T-helper 2 cell (primary cell): ENCODE measurements around the gene KHK.

ENCODE experiments used
- DNase-seq, 5 experiments: peaks; one replicate each; pipeline versions ENCODE4 v3.0.0 to v3.0.0-alpha.2; 2012 to 2022

The KHK gene

DNA sequence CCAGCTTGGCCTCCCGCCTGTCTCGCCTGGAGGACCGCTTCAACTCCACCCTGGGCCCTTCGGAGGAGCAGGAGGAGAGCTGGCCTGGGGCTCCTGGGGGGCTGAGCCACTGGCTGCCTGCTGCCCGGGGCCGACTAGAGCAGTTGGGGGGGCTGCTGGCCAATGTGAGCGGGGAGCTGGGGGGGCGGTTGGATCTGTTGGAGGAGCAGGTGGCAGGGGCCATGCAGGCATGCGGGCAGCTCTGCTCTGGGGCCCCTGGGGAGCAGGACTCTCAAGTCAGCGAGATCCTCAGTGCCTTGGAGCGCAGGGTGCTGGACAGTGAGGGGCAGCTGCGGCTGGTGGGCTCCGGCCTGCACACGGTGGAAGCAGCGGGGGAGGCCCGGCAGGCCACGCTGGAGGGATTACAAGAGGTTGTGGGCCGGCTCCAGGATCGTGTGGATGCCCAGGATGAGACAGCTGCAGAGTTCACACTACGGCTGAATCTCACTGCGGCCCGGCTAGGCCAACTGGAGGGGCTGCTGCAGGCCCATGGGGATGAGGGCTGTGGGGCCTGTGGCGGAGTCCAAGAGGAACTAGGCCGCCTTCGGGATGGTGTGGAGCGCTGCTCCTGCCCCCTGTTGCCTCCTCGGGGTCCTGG lies 3.7 kb upstream of the KHK start:
- DNase-seq, result no peak

DNA sequence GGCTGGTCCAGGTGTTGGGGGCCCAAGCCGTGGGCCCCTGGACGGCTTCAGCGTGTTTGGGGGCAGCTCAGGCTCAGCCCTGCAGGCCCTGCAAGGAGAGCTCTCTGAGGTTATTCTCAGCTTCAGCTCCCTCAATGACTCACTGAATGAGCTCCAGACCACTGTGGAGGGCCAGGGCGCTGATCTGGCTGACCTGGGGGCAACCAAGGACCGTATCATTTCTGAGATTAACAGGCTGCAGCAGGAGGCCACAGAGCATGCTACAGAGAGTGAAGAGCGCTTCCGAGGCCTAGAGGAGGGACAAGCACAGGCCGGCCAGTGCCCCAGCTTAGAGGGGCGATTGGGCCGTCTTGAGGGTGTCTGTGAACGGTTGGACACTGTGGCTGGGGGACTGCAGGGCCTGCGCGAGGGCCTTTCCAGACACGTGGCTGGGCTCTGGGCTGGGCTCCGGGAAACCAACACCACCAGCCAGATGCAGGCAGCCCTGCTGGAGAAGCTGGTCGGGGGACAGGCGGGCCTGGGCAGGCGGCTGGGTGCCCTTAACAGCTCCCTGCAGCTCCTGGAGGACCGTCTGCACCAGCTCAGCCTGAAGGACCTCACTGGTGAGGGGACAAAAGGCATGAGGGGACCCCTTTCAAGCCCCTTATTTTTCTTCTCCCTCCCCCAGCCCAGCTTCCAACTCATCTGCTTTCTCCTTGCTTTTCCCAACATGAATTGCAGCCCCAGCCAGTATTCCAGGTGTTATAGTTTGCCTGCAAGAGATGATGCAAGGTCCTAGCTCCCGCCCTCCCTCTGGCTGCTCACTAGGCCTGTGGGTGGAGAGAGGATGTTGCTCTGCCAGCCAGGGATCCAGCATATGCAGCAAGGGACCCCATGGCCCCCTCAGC lies 2.9 kb upstream of the KHK start:
- no peak for DNase-seq

DNA sequence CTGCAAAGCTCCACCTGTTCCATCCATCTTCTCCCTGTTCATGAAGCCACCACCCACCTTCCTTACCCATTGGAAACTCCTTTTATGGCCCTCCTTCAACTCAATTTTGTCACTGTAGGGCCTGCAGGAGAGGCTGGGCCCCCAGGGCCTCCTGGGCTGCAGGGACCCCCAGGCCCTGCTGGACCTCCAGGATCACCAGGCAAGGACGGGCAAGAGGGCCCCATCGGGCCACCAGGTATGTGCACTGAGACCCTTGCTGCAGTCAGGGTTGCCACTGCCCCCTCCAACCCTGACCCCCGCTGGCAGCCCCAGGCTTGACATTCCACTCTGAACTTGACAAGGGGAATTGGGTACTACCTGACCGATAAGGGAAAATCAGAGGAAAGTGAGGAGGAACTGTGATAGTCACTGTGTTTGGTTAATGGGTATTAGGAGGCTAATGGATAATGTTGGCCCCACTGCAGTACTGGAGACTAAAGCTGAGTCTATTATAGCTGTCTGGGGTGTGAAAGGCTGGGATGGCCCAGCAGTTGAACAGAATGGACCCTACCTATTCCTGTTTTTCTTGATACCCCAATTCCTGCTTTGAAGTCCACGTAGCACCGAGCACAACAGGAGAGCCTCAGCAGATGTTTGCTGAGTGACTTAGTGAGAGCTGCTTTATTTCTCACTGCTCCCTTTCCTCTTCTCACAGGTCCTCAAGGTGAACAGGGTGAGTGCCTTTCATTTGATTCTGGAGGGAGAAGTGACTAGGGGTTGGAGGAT lies 2.1 kb upstream of the KHK start:
- DNase-seq, result no peak

DNA sequence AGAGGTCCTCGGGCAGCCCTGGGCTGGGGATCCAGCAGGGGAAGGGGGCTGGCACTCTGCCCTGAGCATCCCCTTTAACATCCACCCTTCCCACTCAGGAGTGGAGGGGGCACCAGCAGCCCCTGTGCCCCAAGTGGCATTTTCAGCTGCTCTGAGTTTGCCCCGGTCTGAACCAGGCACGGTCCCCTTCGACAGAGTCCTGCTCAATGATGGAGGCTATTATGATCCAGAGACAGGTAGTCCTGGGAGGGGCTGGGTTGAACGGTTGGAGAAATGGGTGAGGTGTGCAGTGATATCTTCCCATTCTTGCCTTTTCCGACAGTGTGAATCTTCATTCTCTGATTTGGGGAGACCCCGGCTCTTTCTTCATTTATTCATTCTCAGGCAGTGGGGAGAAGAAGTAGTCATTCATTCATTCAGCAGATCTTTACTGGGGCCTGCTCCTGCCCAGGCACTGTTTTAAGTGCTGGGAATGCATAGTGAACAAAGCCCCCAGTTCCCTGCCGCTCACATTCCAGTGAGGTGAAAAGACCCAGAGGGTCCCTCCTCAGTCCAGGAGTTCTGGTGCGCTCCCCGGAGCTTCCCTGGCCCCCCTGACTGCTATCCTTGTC lies 1.4 kb upstream of the KHK start:
- DNase-seq, result no peak

DNA sequence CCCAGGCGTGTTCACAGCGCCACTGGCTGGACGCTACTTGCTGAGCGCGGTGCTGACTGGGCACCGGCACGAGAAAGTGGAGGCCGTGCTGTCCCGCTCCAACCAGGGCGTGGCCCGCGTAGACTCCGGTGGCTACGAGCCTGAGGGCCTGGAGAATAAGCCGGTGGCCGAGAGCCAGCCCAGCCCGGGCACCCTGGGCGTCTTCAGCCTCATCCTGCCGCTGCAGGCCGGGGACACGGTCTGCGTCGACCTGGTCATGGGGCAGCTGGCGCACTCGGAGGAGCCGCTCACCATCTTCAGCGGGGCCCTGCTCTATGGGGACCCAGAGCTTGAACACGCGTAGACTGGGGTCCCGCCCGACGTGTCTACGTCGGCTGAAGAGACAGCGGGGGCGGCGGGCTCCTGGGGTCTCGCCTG lies 891 bp upstream of the KHK start:
- DNase-seq, result peak in 1 of 5 experiments; percentile 51

DNA sequence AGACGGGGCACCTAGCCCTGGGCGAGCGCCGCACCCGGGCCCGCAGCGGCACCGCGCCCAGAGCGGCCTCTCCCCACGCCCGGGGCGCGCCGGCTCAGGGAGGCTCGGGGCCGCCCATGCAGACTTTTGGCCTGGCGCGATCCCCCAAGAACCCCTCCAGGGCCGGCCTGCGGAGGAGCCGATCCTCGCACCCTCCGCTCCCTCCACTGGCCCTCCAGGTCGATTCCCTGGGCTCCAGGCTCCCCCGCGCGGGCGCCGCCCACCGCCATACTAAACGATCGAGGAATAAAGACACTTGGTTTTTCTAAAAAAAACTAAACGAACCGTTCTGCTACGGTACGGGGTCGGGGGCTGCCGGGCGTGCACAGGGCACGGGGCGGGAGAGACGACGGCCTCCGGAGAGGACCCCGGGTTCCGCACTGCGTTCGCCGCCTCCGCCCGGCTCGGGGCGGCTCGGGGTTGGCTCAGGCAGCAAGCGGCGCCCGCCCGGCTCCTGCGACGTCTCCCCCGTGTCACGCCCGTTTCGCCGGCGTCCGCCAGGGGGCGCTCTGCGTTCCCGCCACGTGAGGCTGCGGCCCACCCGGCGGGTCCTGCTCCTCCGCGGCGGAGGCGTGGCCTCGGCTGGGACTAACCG lies 365 bp upstream of the KHK start:
- peak; percentile 95 to 98 (median 97) for DNase-seq

DNA sequence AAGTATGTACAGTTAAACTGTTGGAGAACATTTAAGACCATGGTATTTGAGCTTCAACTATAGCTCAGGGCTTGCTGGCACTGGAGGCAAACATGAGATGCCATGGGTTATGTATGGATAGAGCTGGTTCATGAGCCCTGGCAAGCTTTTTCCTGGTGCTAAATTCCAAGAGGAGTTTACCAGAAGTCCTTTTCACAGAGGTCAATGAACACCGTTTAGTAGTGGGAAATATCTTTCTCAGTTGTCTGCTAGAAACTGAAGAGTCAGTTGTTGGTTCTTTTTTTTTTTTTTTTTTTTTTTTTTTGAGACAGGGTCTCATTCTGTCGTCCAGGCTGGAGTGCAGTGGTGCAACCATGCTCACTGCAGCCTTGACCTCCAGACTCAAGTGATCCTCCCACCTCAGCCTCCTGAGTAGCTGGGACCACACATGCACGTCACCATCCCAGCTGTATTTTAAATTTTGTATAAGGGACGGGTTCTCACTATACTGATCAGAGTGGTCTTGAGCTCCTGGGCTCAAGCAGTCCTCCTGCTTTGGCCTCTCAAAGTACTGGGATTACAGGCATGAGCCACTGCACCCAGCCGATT lies 1.3 kb downstream of the KHK start:
- DNase-seq, result no peak

DNA sequence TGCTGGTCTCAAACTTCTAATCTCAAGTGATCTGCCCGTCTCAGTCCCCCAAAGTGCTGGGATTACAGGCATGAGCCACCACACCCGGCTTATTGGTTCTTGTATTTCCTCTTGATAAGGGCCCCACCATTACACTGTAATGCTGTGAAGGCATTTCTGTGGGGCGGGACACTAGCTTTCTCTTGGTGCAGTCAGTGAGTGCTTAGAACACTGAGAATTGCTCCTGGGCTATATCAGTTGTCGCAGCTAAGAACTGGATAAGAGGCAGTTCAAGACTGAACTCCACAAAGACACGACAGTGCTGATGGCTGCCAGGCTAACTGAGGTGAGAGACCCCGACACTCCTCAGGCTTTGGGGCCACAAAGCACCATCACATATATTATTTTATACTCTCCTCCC lies 2.1 kb downstream of the KHK start:
- DNase-seq, result no peak

DNA sequence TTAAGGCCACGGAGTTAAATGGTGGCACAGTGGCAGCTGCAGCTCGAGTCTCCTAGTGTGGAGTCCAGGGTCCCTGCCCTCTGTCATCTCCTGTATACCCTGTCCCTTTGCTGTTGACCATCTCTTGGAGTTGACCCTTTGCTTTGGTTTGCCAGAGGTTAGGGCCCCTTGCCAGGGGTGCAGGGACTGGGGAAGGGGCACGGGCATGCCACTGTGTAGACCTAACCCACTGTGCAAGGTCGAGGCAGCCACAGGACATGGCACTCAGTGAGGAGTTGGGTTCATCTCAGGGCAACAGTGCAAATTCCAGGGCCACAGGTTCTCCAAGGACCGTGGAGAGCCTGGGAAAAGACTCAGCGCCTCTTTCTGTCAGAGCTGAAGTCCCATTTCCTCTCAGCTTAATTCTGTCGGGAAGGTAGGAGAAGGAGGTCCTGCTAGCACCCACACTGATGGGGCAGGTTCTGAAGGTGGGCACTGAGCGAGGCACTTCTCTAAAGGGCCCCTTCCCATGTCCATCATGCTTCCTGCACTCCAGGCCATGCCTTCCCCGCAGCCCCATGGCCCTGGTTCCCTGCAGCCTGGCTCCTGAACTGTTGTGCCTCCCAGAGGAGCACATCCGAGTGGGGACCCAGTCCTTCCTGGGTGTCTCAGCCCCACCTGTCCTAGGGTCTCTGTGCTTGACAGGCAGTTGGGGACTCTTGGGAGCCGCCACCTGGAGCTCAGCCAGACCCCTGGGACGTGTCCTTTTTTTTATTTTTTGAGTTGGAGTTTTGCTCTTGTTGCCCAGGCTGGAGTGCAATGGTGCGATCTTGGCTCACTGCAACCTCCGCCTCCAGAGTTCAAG lies 2.8 kb downstream of the KHK start:
- DNase-seq, result no peak

DNA sequence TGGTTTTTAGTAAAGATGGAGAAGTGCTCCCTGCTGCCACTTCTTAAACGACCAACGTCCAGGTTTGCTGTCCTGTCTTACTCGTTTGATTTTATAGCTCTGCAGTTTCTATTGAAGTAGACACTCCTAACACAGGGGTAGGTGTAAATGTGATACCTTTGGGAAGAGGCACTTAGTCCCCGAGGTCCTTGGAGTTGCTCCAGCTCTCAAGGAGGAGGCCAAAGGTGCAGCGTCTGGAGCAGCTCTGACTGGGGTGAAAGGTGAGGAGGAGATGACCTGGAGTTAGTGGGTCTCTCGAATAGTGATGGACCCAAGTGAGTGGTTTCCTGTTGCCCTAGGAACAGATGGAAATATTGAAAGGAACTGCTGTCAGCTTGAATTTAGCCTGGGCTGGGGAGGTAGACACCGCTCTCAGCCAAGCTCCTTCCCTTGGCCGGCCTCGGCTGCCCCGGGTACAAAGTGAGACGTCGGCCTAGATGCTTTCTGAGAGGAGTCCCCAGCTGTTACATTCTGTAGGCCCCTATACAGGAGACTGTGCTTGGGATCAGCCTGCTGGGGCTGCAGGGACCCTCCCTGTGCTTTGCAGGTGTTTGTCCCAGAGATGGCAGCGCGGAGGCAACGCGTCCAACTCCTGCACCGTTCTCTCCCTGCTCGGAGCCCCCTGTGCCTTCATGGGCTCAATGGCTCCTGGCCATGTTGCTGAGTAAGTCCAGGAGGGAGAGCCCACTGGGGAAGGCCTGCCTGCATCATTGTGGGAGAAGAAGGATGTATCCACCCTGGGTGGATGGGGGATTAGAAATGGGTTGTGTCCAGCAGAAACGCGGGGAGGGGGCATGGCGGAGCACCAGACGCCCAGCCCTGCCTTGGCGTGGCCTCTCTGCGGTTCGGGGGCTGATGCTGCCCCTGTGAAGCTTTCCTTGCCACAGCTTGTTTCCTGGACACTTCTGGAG lies 5.4 kb downstream of the KHK start:
- DNase-seq, result no peak

DNA sequence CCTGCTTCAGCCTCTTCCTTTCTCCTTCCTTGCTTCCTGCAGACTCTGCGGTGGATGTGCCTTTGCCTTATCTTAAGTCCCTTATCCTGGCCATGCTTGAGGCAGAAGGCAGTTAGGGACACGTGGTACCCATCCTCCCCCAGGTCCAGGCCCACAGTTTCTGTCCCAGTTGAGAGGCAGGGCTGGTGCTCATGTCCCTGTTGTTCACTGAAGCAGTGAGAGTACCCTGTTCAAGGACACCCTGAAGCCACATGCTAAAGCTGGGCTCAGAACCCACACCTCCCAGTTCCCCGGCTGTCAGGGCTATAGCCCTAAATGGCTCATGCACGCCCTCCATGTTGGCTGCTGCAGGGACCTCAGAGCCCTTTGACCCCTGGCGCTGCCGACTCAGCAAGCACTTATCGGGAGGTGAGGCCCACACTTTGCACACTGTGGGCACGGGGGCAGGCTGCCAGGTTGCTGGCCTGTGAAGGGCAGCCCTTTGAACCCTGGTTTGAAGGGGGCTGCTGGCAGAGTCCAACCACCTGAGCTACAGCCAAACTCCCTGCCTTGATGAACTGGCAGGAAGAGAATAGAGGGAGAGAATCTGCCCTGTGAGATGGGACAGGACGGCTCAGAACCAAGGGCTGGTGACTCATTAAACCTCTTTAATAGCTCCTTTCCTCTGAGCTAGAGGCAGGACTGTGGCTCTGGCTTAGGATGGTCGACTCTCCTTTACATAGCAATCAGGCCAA lies 6.3 kb downstream of the KHK start:
- DNase-seq, result no peak

DNA sequence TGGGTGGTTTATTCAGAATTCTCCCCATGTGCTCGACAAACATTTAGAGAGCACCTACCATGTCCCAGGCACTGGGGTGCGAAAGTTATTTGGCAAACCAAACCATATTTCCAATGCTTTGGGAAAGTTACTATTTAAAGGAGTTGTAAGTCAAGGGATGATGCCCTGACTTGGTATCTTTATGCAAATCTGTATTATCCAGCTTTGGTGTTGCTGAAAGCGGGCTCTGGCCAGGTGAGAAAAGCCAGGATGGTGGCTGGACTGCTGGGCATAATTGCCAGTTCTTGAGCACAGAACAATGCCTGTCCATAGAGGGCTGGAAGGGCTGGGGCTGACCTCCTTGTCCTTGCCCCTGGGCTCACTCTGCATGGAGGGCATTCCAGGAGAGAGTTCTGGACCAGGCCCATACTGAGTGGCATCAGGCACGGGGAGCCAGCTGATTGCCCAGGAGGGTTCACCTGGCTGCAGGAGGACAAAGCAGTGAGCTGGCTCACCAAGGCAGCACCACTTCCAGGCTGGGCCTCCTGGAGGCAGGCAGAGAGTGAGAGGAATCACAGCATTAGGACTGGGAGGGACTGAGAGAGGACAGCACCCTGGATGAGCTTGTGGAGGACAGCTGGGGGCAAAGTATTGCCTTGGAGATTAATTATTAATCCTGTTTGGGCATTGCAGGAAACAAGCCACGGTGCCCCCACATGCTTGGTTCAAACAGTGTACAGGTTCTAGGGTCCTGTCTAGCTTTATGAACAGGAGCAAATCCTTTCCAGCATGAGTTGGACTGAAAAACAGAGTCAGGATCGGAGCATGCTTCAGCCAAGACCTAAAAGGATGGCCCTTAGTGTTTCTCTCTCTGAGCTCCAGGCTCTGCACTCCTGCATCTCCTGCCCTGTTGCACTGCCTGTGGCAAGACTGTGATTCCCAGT lies 7.1 kb downstream of the KHK start:
- no peak for DNase-seq

DNA sequence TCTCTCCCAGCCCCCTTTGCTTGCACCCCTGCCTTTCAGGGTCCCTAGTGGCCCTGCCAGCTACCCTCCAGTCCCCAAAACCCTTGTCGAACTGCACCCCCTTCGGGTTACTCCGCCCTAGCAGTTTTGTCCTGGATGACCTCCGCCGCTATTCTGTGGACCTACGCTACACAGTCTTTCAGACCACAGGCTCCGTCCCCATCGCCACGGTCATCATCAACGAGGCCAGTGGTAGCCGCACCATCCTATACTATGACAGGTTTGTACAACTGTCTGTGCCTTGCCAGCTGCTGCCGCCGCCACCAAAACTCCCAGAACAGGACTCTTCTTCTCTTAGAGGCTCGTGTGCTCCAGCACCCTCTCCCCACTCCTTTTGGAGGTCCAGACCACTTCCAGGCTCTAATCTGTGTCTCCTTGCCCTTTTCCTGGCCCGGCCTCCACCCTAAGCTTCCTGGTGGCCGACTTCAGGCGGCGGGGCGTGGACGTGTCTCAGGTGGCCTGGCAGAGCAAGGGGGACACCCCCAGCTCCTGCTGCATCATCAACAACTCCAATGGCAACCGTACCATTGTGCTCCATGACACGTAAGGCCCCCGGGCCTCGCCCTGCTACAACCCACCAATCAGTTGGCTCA lies 7.9 kb downstream of the KHK start:
- DNase-seq, result no peak

DNA sequence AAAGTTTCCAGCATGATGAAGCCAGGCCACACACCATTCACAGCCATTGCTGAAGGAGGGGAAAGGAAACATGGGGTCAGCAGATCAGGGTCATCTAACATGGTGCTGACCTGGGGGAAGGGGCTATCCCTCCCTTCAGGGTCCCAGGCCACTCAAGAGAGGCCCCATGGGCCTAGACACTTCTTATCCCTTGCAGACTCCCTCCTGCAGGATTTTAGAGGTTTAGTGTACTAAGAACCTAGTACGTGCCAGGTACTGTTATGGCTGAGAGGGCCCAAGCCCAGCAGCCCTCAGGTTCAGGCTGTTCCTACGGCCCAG lies 8.8 kb downstream of the KHK start:
- no peak for DNase-seq

DNA sequence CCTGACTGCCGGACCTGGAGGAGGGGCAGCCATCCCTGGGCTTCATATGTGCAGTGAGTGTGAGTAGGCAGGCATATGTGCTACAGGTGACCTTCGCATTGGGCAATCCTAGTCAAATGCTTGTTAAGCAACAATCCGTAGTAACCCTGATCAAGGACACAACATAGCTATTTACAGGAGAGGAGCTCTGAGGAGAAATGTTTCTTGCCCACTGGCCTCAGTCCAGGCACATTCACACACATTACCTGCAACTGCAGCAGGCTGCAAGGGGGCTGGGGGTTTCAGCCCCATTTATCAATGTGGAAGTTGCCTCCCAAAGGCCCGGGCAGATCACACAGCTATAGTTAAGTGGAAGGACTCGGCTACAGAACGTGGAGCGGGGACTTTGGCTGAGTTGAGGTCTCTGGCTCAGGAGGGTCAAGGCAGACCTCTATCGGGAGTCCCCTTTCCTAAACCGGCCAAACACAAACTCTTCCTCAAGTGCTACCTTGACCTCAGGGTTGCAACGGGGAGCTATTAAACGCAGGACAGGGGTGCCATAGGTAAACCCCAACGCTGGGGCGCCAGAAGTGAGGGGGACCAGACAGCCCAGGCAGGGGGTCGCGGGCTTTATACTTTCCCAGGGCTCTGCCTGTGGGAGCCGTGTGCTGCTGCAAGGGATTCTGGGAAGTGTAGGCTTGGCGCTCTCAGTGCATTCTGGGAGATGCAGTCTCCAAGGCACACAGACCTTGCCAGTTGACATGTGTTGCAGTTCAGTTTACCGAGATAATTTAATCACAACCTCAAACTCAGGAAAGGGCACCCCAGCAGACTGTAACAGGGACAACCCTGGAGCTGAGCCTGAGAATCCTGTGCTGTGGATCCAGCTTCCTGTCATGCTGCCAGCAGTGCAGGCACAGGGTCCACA lies 9.4 kb downstream of the KHK start:
- DNase-seq, result peak in 2 of 5 experiments; percentile 15 to 75

DNA sequence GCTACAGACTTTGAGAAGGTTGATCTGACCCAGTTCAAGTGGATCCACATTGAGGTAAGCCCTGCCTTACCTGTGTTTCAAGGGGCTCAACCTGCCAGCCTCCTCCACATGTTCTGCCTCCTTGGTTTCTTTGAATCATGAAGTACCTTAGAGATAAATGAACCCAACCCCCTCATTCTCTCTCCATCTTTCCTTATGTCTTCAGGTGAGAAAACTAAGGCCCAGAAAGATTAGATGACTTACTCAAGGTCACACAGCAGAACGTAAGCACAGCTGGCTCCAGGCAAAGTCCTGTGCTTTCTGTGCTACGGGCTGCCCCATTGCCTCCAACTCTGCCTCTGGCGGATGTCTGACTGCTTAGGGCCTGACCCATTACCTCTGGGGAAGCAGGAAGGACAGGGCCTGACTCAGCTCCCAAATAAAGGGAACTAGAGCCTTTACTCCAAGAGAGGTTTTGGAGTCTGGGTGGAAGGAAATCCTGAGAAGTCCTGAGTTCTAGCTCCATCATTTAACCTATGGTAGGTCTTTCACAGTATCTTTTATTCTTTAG lies 10.3 kb downstream of the KHK start:
- DNase-seq, result no peak
